PC-3 (cell line): ENCODE measurements around the gene SFRP5.

Source experiments
- EZH2 ChIP-seq: fragments of 300-600 bp; sonication (generic); IDR thresholded peaks from one replicate; pipeline ENCODE4 v1.6.1; 2017; ENCODE audit warnings: antibody characterized with exemption, mild to moderate bottlenecking, low read length; ENCODE audit not compliant: unreplicated experiment
- EZH2phosphoT487 ChIP-seq: fragments of 300-600 bp; sonication (generic); IDR thresholded peaks from 2 replicates; pipeline ENCODE4 v1.6.1; 2018; ENCODE audit warnings: mild to moderate bottlenecking, antibody characterized with exemption, low read length, borderline replicate concordance
- TF ChIP-seq, protein P1 (sequence below): fragments of 300-600 bp; sonication (generic); conservative IDR thresholded peaks from 2 replicates; pipeline ENCODE4 v1.5.1; 2017; ENCODE audit warnings: antibody characterized with exemption, low read depth, mild to moderate bottlenecking, low read length

DNA sequence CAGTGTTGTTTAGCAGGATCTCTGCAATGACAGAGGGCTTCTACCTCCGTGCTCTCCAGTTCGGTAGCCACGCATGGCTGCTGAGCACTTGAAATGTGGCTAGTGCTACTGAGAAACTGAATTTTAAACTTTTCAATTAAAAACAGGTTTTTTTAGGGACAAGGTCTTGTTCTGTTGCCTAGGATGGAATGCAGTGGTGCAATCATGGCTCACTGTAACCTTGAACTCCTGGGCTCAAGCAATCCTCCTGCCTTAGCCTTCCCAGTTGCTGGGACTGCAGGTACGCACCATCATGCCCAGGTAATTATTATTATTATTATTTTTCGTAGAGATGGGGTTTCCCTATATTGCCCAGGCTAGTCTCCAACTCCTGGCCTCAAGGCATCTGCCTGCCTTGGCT is 13.4 kb upstream of the SFRP5 start:
- TF ChIP-seq, protein P1, sequence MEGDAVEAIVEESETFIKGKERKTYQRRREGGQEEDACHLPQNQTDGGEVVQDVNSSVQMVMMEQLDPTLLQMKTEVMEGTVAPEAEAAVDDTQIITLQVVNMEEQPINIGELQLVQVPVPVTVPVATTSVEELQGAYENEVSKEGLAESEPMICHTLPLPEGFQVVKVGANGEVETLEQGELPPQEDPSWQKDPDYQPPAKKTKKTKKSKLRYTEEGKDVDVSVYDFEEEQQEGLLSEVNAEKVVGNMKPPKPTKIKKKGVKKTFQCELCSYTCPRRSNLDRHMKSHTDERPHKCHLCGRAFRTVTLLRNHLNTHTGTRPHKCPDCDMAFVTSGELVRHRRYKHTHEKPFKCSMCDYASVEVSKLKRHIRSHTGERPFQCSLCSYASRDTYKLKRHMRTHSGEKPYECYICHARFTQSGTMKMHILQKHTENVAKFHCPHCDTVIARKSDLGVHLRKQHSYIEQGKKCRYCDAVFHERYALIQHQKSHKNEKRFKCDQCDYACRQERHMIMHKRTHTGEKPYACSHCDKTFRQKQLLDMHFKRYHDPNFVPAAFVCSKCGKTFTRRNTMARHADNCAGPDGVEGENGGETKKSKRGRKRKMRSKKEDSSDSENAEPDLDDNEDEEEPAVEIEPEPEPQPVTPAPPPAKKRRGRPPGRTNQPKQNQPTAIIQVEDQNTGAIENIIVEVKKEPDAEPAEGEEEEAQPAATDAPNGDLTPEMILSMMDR: no peak
- TF ChIP-seq EZH2phosphoT487 (no peak), EZH2 (no peak)
